Neural progenitor cell (in vitro differentiated cells): ENCODE results near the gene SMYD2. TPM values are rescaled to one million over a fixed set of nuclear protein-coding genes. Genes with fewer than 3 reads are reported as not detected.

Experiments used
- DNase-seq: peaks from one replicate; pipeline ENCODE4 v3.0.0-alpha.2; 2016; ENCODE audit warnings: low spot score
- H2AFZ ChIP-seq: fragments of 200-600 bp; sonication (generic); replicated peaks from 2 replicates; pipeline ENCODE4 v1.6.1; 2016; ENCODE audit warnings: antibody characterized with exemption
- H3F3A ChIP-seq: fragments of 200-600 bp; sonication (generic); 2 replicates; pipeline ENCODE4 v1.6.1; 2016; ENCODE audit warnings: antibody characterized with exemption, low read depth
- H3K27ac ChIP-seq: fragments of 200-600 bp; sonication (generic); 2 replicates; pipeline ENCODE4 v1.5.1; 2016; ENCODE audit warnings: mild to moderate bottlenecking
- H3K27me3 ChIP-seq: fragments of 200-600 bp; sonication (generic); 2 replicates; pipeline ENCODE4 v1.6.1; 2016; ENCODE audit warnings: mild to moderate bottlenecking, moderate library complexity
- H3K36me3 ChIP-seq: fragments of 200-600 bp; sonication (generic); 2 replicates; pipeline ENCODE4 v1.5.1; 2016
- H3K4me1 ChIP-seq: fragments of 200-600 bp; sonication (generic); 2 replicates; pipeline ENCODE4 v1.6.1; 2016; ENCODE audit warnings: mixed run types
- H3K4me2 ChIP-seq: fragments of 200-600 bp; sonication (generic); 2 replicates; pipeline ENCODE4 v1.6.1; 2016
- H3K4me3 ChIP-seq: fragments of 200-600 bp; sonication (generic); 2 replicates; pipeline ENCODE4 v1.5.1; 2016
- H3K79me2 ChIP-seq: fragments of 200-600 bp; sonication (generic); 2 replicates; pipeline ENCODE4 v1.6.1; 2016; ENCODE audit warnings: low read depth
- H3K9ac ChIP-seq: fragments of 200-600 bp; sonication (generic); 2 replicates; pipeline ENCODE4 v1.6.1; 2016
- H3K9me3 ChIP-seq: fragments of 200-600 bp; sonication (generic); 2 replicates; pipeline ENCODE4 v1.5.1; 2016; ENCODE audit warnings: low read depth
- H4K20me1 ChIP-seq: fragments of 200-600 bp; sonication (generic); 2 replicates; pipeline ENCODE4 v1.6.1; 2016; ENCODE audit warnings: low read depth
- H3K27ac Mint-ChIP-seq: 3 replicates; pipeline ENCODE4 v1.8.0; 2021; ENCODE audit warnings: mixed read lengths
- H3K27me3 Mint-ChIP-seq: 2 replicates; pipeline ENCODE4 v1.8.0; 2022; ENCODE audit warnings: low read depth, mild to moderate bottlenecking, inconsistent platforms, moderate library complexity, mixed read lengths; ENCODE audit not compliant: insufficient read depth
- H3K36me3 Mint-ChIP-seq: 3 replicates; pipeline ENCODE4 v1.8.0; 2021; ENCODE audit warnings: mixed read lengths
- H3K4me1 Mint-ChIP-seq: 3 replicates; pipeline ENCODE4 v1.8.0; 2021; ENCODE audit warnings: mixed read lengths
- H3K4me3 Mint-ChIP-seq: 3 replicates; pipeline ENCODE4 v1.8.0; 2021; ENCODE audit warnings: mild to moderate bottlenecking, moderate library complexity, mixed read lengths
- H3K9me3 Mint-ChIP-seq: 3 replicates; pipeline ENCODE4 v1.8.0; 2020; ENCODE audit warnings: mixed read lengths
- CTCF ChIP-seq: fragments of 200-600 bp; sonication (generic); IDR thresholded peaks from 2 replicates; pipeline ENCODE4 v1.5.1; 2017; ENCODE audit warnings: antibody characterized with exemption, mild to moderate bottlenecking
- EZH2 ChIP-seq: fragments of 200-600 bp; sonication (generic); IDR thresholded peaks from 2 replicates; pipeline ENCODE4 v1.6.1; 2017; ENCODE audit warnings: antibody characterized with exemption, mild to moderate bottlenecking, moderate library complexity
- EZH2phosphoT487 ChIP-seq: fragments of 200-600 bp; sonication (generic); IDR thresholded peaks from 2 replicates; pipeline ENCODE4 v1.6.1; 2017; ENCODE audit warnings: antibody characterized with exemption
- total RNA-seq: library from RNA; depleted of rRNA; stranded (reverse); fragments of >200 nt; gene quantifications from 2 replicates; pipeline ENCODE4 v1.2.3, GENCODE V29; 2015; ENCODE audit warnings: low replicate concordance

Gene SMYD2
- total RNA-seq, 1 donor from 2014 or later = 20.5 TPM

GRCh38 chr1:214310010-214310409 is 29.1 kb downstream of the SMYD2 start:
- TF ChIP-seq EZH2 (no peak), CTCF (no peak), EZH2phosphoT487 (no peak)
- Mint-ChIP-seq H3K9me3 (no peaks in the 10 kb centered on the region), H3K4me1 (peaks cover 37% of the 10 kb centered on the region), H3K27ac (no peak overlapping the region), H3K27me3 (peaks cover 6% of the 10 kb centered on the region), H3K4me3 (no peak overlapping the region), H3K36me3 (no peaks in the 10 kb centered on the region)
- Histone ChIP-seq H4K20me1 (no peaks in the 10 kb centered on the region), H3K79me2 (no peaks in the 10 kb centered on the region), H3K36me3 (no peaks in the 10 kb centered on the region), H3K27ac (no peak overlapping the region), H2AFZ (no peak overlapping the region), H3F3A (peaks cover 6% of the 10 kb centered on the region), H3K9me3 (no peaks in the 10 kb centered on the region), H3K4me1 (peaks cover 34% of the 10 kb centered on the region), H3K27me3 (no peaks in the 10 kb centered on the region), H3K4me2 (no peak overlapping the region), H3K4me3 (no peak overlapping the region), H3K9ac (no peak overlapping the region)
- DNase-seq = no peak

GRCh38 chr1:214310777-214311690 is 30.1 kb downstream of the SMYD2 start:
- Mint-ChIP-seq H3K4me3 (no peak overlapping the region), H3K27me3 (peaks cover 6% of the 10 kb centered on the region), H3K27ac (no peak overlapping the region), H3K36me3 (peaks cover 2% of the 10 kb centered on the region), H3K4me1 (peaks cover 37% of the 10 kb centered on the region), H3K9me3 (no peaks in the 10 kb centered on the region)
- Histone ChIP-seq H2AFZ (no peak overlapping the region), H3K79me2 (no peaks in the 10 kb centered on the region), H3F3A (peaks cover 6% of the 10 kb centered on the region), H3K36me3 (no peaks in the 10 kb centered on the region), H3K27ac (no peak overlapping the region), H3K27me3 (no peaks in the 10 kb centered on the region), H4K20me1 (no peaks in the 10 kb centered on the region), H3K9ac (no peak overlapping the region), H3K9me3 (no peaks in the 10 kb centered on the region), H3K4me2 (peak overlapping the region; percentile 16), H3K4me3 (no peak overlapping the region), H3K4me1 (peaks cover 34% of the 10 kb centered on the region)
- peak; percentile 60 for DNase-seq
- no peak for TF ChIP-seq EZH2phosphoT487
- TF ChIP-seq EZH2 = no peak
- no peak for TF ChIP-seq CTCF

GRCh38 chr1:214312530-214313051 is 31.6 kb downstream of the SMYD2 start:
- Mint-ChIP-seq H3K27ac (peak overlapping the region; percentile 61), H3K9me3 (no peaks in the 10 kb centered on the region), H3K36me3 (peaks cover 4% of the 10 kb centered on the region), H3K27me3 (peaks cover 5% of the 10 kb centered on the region), H3K4me3 (no peak overlapping the region), H3K4me1 (peaks cover 43% of the 10 kb centered on the region)
- no peaks in the 10 kb centered on the region for H4K20me1 ChIP-seq
- no peak overlapping the region for H3K4me2 ChIP-seq
- DNase-seq = no peak
- H3K4me1 ChIP-seq = peaks cover 40% of the 10 kb centered on the region
- H3F3A ChIP-seq = peaks cover 6% of the 10 kb centered on the region
- H3K9me3 ChIP-seq = no peaks in the 10 kb centered on the region
- H3K27ac ChIP-seq = no peak overlapping the region
- H2AFZ ChIP-seq = no peak overlapping the region
- no peaks in the 10 kb centered on the region for H3K36me3 ChIP-seq
- no peak overlapping the region for H3K4me3 ChIP-seq
- no peak for TF ChIP-seq CTCF
- no peak for TF ChIP-seq EZH2phosphoT487
- TF ChIP-seq EZH2 = no peak
- H3K27me3 ChIP-seq = peaks cover 8% of the 10 kb centered on the region
- no peaks in the 10 kb centered on the region for H3K79me2 ChIP-seq
- H3K9ac ChIP-seq = no peak overlapping the region
